ENCODE data around the gene ASPN. TPM values are rescaled to one million over a fixed set of nuclear protein-coding genes. Genes with fewer than 3 reads are reported as not detected.

Gene ASPN
- total RNA-seq, 2 experiments from 2014 or later: not detected

- H3K9me3 Mint-ChIP-seq: no peaks in the 10 kb centered on the region
- POLR2A ChIA-PET: no interaction called here
- H3K36me3 Mint-ChIP-seq: peaks cover 2% of the 10 kb centered on the region
- peaks cover 5% of the 10 kb centered on the region for H3K4me1 Mint-ChIP-seq
- no peaks in the 10 kb centered on the region for H3K27me3 Mint-ChIP-seq
- DNase-seq: no peak
- no peak overlapping the region for H3K27ac Mint-ChIP-seq
- H3K4me3 Mint-ChIP-seq: no peak overlapping the region
- ATAC-seq (ENCODE audit: low read depth): no peak
These were observed 3.5 kb downstream of the ASPN start for GRCh38 chr9:92478783-92479182.

- POLR2A ChIA-PET: no interaction called here
- Mint-ChIP-seq H3K4me1 (peaks cover 5% of the 10 kb centered on the region), H3K4me3 (no peak overlapping the region), H3K36me3 (peaks cover 2% of the 10 kb centered on the region), H3K9me3 (no peaks in the 10 kb centered on the region), H3K27me3 (no peaks in the 10 kb centered on the region), H3K27ac (no peak overlapping the region)
- DNase-seq (no peak), ATAC-seq (ENCODE audit: low read depth) (no peak)
These were observed 5.3 kb downstream of the ASPN start for GRCh38 chr9:92476962-92477361.

GRCh38 chr9:92474587-92474986 lies 7.7 kb downstream of the ASPN start:
- Mint-ChIP-seq H3K36me3 (peaks cover 2% of the 10 kb centered on the region), H3K4me1 (no peaks in the 10 kb centered on the region), H3K27ac (no peak overlapping the region), H3K4me3 (no peak overlapping the region), H3K27me3 (no peaks in the 10 kb centered on the region), H3K9me3 (no peaks in the 10 kb centered on the region)
- POLR2A ChIA-PET: no interaction called here
- no peak for DNase-seq
- no peak for ATAC-seq (ENCODE audit: low read depth)

GRCh38 chr9:92468206-92468605 lies 14.1 kb downstream of the ASPN start:
- no peaks in the 10 kb centered on the region for H3K27me3 Mint-ChIP-seq
- DNase-seq: no peak
- no peaks in the 10 kb centered on the region for H3K9me3 Mint-ChIP-seq
- ATAC-seq (ENCODE audit: low read depth): no peak
- H3K4me1 Mint-ChIP-seq: no peaks in the 10 kb centered on the region
- H3K27ac Mint-ChIP-seq: no peak overlapping the region
- H3K4me3 Mint-ChIP-seq: no peak overlapping the region
- H3K36me3 Mint-ChIP-seq: no peaks in the 10 kb centered on the region
- POLR2A ChIA-PET: no interaction called here

- ATAC-seq (ENCODE audit: low read depth) (no peak), DNase-seq (no peak)
- H3K4me1 Mint-ChIP-seq: no peaks in the 10 kb centered on the region
- H3K36me3 Mint-ChIP-seq: no peaks in the 10 kb centered on the region
- POLR2A ChIA-PET: no interaction called here
- H3K27me3 Mint-ChIP-seq: no peaks in the 10 kb centered on the region
- H3K9me3 Mint-ChIP-seq: no peaks in the 10 kb centered on the region
- no peak overlapping the region for H3K4me3 Mint-ChIP-seq
- H3K27ac Mint-ChIP-seq: no peak overlapping the region
These were observed 14.8 kb downstream of the ASPN start for GRCh38 chr9:92467511-92467910.

- no peak for DNase-seq
- ATAC-seq (ENCODE audit: low read depth): no peak
- H3K9me3 Mint-ChIP-seq: no peaks in the 10 kb centered on the region
- no peak overlapping the region for H3K27ac Mint-ChIP-seq
- POLR2A ChIA-PET: no interaction called here
- H3K36me3 Mint-ChIP-seq: no peaks in the 10 kb centered on the region
- H3K4me3 Mint-ChIP-seq: no peak overlapping the region
- no peaks in the 10 kb centered on the region for H3K27me3 Mint-ChIP-seq
- no peaks in the 10 kb centered on the region for H3K4me1 Mint-ChIP-seq
These were observed 15.3 kb downstream of the ASPN start for GRCh38 chr9:92467041-92467440.

- POLR2A ChIA-PET: interaction anchor here (0.7 kb wide), 1 partner anchor 750 kb away, joined by 4 read pairs; no protein-coding TSS in a partner anchor
- DNase-seq (no peak), ATAC-seq (ENCODE audit: low read depth) (no peak)
- Mint-ChIP-seq H3K27me3 (no peaks in the 10 kb centered on the region), H3K4me1 (no peaks in the 10 kb centered on the region), H3K4me3 (no peak overlapping the region), H3K9me3 (no peaks in the 10 kb centered on the region), H3K36me3 (peaks cover 3% of the 10 kb centered on the region), H3K27ac (no peak overlapping the region)
These were observed 18.3 kb downstream of the ASPN start for GRCh38 chr9:92463984-92464383.

GRCh38 chr9:92463387-92463786 lies 18.9 kb downstream of the ASPN start:
- peaks cover 3% of the 10 kb centered on the region for H3K36me3 Mint-ChIP-seq
- POLR2A ChIA-PET: interaction anchor here (0.7 kb wide), 1 partner anchor 749 kb away, joined by 4 read pairs; no protein-coding TSS in a partner anchor
- ATAC-seq (ENCODE audit: low read depth) (no peak), DNase-seq (no peak)
- H3K9me3 Mint-ChIP-seq: no peaks in the 10 kb centered on the region
- no peak overlapping the region for H3K27ac Mint-ChIP-seq
- H3K27me3 Mint-ChIP-seq: no peaks in the 10 kb centered on the region
- no peaks in the 10 kb centered on the region for H3K4me1 Mint-ChIP-seq
- no peak overlapping the region for H3K4me3 Mint-ChIP-seq

- Mint-ChIP-seq H3K27ac (no peak overlapping the region), H3K36me3 (peaks cover 3% of the 10 kb centered on the region), H3K9me3 (no peaks in the 10 kb centered on the region), H3K4me3 (no peak overlapping the region), H3K27me3 (no peaks in the 10 kb centered on the region), H3K4me1 (no peaks in the 10 kb centered on the region)
- no peak for DNase-seq
- ATAC-seq (ENCODE audit: low read depth): no peak
- POLR2A ChIA-PET: no interaction called here
These were observed 24.7 kb downstream of the ASPN start for GRCh38 chr9:92457576-92457975.

- ATAC-seq (ENCODE audit: low read depth) (no peak), DNase-seq (no peak)
- POLR2A ChIA-PET: no interaction called here
- Mint-ChIP-seq H3K27me3 (no peaks in the 10 kb centered on the region), H3K36me3 (peaks cover 4% of the 10 kb centered on the region), H3K4me3 (no peak overlapping the region), H3K27ac (no peak overlapping the region), H3K4me1 (no peaks in the 10 kb centered on the region), H3K9me3 (no peaks in the 10 kb centered on the region)
These were observed 27.1 kb downstream of the ASPN start for GRCh38 chr9:92455217-92455616.

- no peak overlapping the region for H3K27ac Mint-ChIP-seq
- H3K27me3 Mint-ChIP-seq: no peaks in the 10 kb centered on the region
- no peak overlapping the region for H3K4me3 Mint-ChIP-seq
- no peaks in the 10 kb centered on the region for H3K4me1 Mint-ChIP-seq
- no peak for ATAC-seq (ENCODE audit: low read depth)
- H3K36me3 Mint-ChIP-seq: peaks cover 6% of the 10 kb centered on the region
- DNase-seq: no peak
- peaks cover 1% of the 10 kb centered on the region for H3K9me3 Mint-ChIP-seq
- POLR2A ChIA-PET: no interaction called here
These were observed 35.8 kb downstream of the ASPN start for GRCh38 chr9:92446536-92446935.

GRCh38 chr9:92444841-92445240 lies 37.5 kb downstream of the ASPN start:
- no peaks in the 10 kb centered on the region for H3K27me3 Mint-ChIP-seq
- peaks cover 2% of the 10 kb centered on the region for H3K36me3 Mint-ChIP-seq
- H3K27ac Mint-ChIP-seq: no peak overlapping the region
- ATAC-seq (ENCODE audit: low read depth) (no peak), DNase-seq (no peak)
- no peaks in the 10 kb centered on the region for H3K9me3 Mint-ChIP-seq
- no peak overlapping the region for H3K4me3 Mint-ChIP-seq
- POLR2A ChIA-PET: interaction anchor here (0.6 kb wide), 1 partner anchor 32 kb away, joined by 3 read pairs; no protein-coding TSS in a partner anchor
- peaks cover 6% of the 10 kb centered on the region for H3K4me1 Mint-ChIP-seq

GRCh38 chr9:92440751-92441046 lies 41.6 kb downstream of the ASPN start:
- Mint-ChIP-seq H3K4me1 (peaks cover 9% of the 10 kb centered on the region), H3K9me3 (no peaks in the 10 kb centered on the region), H3K36me3 (no peaks in the 10 kb centered on the region), H3K27me3 (no peaks in the 10 kb centered on the region), H3K4me3 (peak overlapping the region; percentile 37), H3K27ac (peak overlapping the region; percentile 7)
- ATAC-seq (ENCODE audit: low read depth) (no peak), DNase-seq (no peak)
- POLR2A ChIA-PET: no interaction called here

- no peaks in the 10 kb centered on the region for H3K27me3 Mint-ChIP-seq
- DNase-seq (no peak), ATAC-seq (ENCODE audit: low read depth) (no peak)
- H3K4me1 Mint-ChIP-seq: peaks cover 9% of the 10 kb centered on the region
- POLR2A ChIA-PET: no interaction called here
- peak overlapping the region; percentile 7 for H3K27ac Mint-ChIP-seq
- no peaks in the 10 kb centered on the region for H3K36me3 Mint-ChIP-seq
- peak overlapping the region; percentile 37 for H3K4me3 Mint-ChIP-seq
- no peaks in the 10 kb centered on the region for H3K9me3 Mint-ChIP-seq
These were observed 42.2 kb downstream of the ASPN start for GRCh38 chr9:92439921-92440750.
